ENCODE results near the gene GALNT2.

Gene GALNT2

GRCh38 chr1:230226007-230226800 lies 159.2 kb downstream of the GALNT2 start (continued):
- no peak for TF ChIP-seq TSHZ2 (CRISPR knock-in tag; IDR thresholded peaks at IDR 0.05)

GRCh38 chr1:230226814-230227213 lies 159.8 kb downstream of the GALNT2 start:
- no peak for TF ChIP-seq SNAI2 (CRISPR knock-in tag; IDR thresholded peaks at IDR 0.05)
- TF ChIP-seq ZFP30 (CRISPR knock-in tag; IDR thresholded peaks at IDR 0.05): no peak
- TF ChIP-seq TSHZ2 (CRISPR knock-in tag; IDR thresholded peaks at IDR 0.05): no peak
- no peak for TF ChIP-seq CSRNP3 (CRISPR knock-in tag; IDR thresholded peaks at IDR 0.05)
- no peak for TF ChIP-seq ZNF70 (CRISPR knock-in tag; IDR thresholded peaks at IDR 0.05)
- no peak for TF ChIP-seq CSDC2 (CRISPR knock-in tag; IDR thresholded peaks at IDR 0.05)
- no peak for TF ChIP-seq BACH2 (CRISPR knock-in tag; IDR thresholded peaks at IDR 0.05; ENCODE audit: borderline replicate concordance)
- TF ChIP-seq ARNTL (CRISPR knock-in tag; IDR thresholded peaks at IDR 0.05; ENCODE audit: borderline replicate concordance, low read depth): no peak
- no peak for TF ChIP-seq PATZ1 (CRISPR knock-in tag; IDR thresholded peaks at IDR 0.05; ENCODE audit: borderline replicate concordance)
- TF ChIP-seq ZNF565 (CRISPR knock-in tag; conservative IDR thresholded peaks at IDR 0.05; ENCODE audit: low read depth): no peak
- no peak for TF ChIP-seq ZNF8 (CRISPR knock-in tag; IDR thresholded peaks at IDR 0.05)
- TF ChIP-seq CREB5 (CRISPR knock-in tag; IDR thresholded peaks at IDR 0.05; ENCODE audit: low read depth): no peak
- TF ChIP-seq TOX (CRISPR knock-in tag; IDR thresholded peaks at IDR 0.05; ENCODE audit: borderline replicate concordance): no peak
- TF ChIP-seq GLIS3 (CRISPR knock-in tag; IDR thresholded peaks at IDR 0.05): no peak
- no peak for TF ChIP-seq RARB (CRISPR knock-in tag; IDR thresholded peaks at IDR 0.05)
- no peak for TF ChIP-seq ZC3H10 (CRISPR knock-in tag; IDR thresholded peaks at IDR 0.05)
- TF ChIP-seq POU6F1 (CRISPR knock-in tag; IDR thresholded peaks at IDR 0.05; ENCODE audit: borderline replicate concordance, low read depth): no peak
- no peak for ATAC-seq
